ENCODE data around the gene TMSB15C. TPM values are rescaled to one million over a fixed set of nuclear protein-coding genes. Genes with fewer than 3 reads are reported as not detected.
A peak's percentile ranks its signal among the peaks of the same experiment; 100 is the strongest.
"Not testable (repeated sequence)": the region's sequence is repeated elsewhere in the genome, so short reads cannot be mapped to it uniquely, and the experiment has no call there.

The TMSB15C gene
- 19.6 TPM for polyA plus RNA-seq (ENCODE audit: insufficient read length)
- long read RNA-seq, donor 1, transcript TMSB15B-207 (3 exons, 947 nt) = major isoform, 12 of 12 reads
- long read RNA-seq, donor 1, partial matches to known transcripts = 0 of 12 reads
- long read RNA-seq, donor 1, other reads (novel, unspliced or antisense) = 0 of 12 reads
- long read RNA-seq, donor 2, partial matches to known transcripts = 0 of 1 reads
- long read RNA-seq, donor 2, other reads (novel, unspliced or antisense) = 0 of 1 reads
- long read RNA-seq, donor 3, transcript TMSB15B-207 (3 exons, 947 nt) = major isoform, 7 of 8 reads
- long read RNA-seq, donor 3, partial matches to known transcripts = 0 of 8 reads
- long read RNA-seq, donor 3, other reads (novel, unspliced or antisense) = 0 of 8 reads
- long read RNA-seq, donor 4, partial matches to known transcripts = 0 of 3 reads
- long read RNA-seq, donor 4, other reads (novel, unspliced or antisense) = 0 of 3 reads
- long read RNA-seq, donor 5, transcript TMSB15B-207 (3 exons, 947 nt) = major isoform, 19 of 21 reads
- long read RNA-seq, donor 5, partial matches to known transcripts = 0 of 21 reads
- long read RNA-seq, donor 5, other reads (novel, unspliced or antisense) = 0 of 21 reads
- long read RNA-seq, donor 6, transcript TMSB15B-207 (3 exons, 947 nt) = major isoform, 5 of 6 reads
- long read RNA-seq, donor 6, partial matches to known transcripts = 0 of 6 reads
- long read RNA-seq, donor 6, other reads (novel, unspliced or antisense) = 0 of 6 reads
- long read RNA-seq, donor 7, transcript TMSB15B-207 (3 exons, 947 nt) = major isoform, 9 of 9 reads
- long read RNA-seq, donor 7, partial matches to known transcripts = 0 of 9 reads
- long read RNA-seq, donor 7, other reads (novel, unspliced or antisense) = 0 of 9 reads
- long read RNA-seq, donor 8, partial matches to known transcripts = 0 of 3 reads
- long read RNA-seq, donor 8, other reads (novel, unspliced or antisense) = 0 of 3 reads

DNA sequence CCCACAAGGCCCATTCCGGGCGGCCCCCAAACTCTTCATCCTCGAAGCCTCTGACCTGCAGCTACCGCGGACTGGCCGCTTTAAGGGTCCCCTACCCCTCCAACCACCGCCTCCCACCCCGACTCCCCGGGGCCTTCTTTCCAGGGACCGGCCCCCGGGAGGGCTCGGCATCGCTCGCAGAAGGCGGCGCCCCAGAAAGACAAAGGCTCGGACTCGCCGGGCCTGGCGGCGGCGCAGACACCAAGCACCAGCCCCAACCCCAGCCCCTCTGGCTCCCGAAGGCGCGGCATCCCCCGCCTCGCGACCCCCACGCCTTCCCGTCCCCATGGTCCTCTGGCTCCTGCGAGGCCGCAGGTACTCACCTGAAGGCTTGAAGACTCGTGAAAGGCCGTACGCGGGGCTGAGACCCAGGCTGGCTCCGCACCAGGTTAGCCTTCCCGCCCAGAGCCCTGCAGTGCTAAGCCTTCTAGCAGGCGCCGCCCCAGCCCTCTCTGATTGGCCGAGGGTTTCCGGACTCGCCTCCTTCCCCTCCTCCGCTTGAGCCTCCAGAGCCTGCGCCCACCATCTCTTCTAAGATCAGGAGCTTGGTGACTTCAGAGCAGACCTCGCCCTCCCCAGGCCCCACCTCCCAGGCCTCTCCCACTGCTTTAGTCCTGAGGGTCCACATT is at the start of gene TMSB15C:
Gene TMSB15C, minus strand, starts transcription at position 459 of the 668 bp plus-strand sequence.
- not testable (repeated sequence) for DNase-seq

DNA sequence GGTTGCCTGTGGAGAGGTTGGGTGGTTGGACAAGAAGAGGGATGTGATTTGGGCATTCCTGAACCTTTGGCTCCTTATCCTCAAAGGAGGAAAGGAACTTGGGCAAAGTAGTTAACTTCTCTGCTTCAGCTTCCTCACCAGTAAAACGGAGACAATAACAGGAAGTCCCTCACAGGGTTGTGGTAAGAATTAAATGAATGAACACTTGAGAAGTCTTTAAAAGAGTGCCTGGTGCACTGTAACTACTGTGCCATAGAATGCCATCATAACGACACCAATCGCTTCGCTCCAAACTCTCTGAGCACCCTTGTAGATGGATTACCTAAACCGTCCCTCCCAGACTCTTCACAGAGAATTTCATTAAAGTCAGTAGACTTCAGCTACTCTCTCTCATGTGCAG is 46.8 kb upstream of the TMSB15C start:
- DNase-seq = no peak

DNA sequence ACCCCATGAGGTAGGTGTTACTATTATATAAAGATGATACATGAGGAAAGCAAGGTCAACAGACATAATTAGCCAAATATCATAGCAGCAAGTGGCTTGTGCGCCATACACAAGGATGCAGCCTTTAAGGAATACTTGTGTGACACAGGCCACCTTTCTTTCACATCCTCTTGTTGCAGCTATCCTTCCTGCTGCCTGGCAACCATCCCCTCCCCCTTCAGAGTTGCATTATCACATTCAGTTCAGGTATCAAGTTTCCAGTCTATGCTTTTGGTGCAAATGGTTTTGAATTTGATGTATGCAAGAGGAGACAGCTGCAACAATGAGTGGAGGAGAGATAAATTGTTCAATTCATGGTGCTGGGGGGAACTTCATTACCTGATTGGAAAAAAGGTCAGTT is 42.7 kb upstream of the TMSB15C start:
- DNase-seq = no peak

DNA sequence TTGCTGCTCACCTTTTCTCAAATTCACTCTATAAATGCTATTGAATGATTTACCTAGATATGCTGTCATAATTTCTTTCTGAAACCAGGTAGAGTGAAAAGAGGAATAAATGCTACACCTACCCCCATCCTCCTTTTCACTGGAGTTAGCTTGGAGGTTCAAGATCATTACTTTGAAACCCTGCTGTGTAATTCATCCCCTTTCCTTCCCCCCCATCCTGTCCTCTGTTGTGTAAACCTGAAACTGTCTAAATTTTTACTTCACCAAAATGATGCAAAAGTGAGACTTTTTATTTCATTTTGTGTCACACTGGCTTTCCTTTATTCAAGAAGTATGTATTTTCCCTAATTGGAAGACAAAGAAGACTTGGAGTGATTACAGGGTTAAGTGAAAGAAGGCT is 41.7 kb upstream of the TMSB15C start:
- no peak for DNase-seq

DNA sequence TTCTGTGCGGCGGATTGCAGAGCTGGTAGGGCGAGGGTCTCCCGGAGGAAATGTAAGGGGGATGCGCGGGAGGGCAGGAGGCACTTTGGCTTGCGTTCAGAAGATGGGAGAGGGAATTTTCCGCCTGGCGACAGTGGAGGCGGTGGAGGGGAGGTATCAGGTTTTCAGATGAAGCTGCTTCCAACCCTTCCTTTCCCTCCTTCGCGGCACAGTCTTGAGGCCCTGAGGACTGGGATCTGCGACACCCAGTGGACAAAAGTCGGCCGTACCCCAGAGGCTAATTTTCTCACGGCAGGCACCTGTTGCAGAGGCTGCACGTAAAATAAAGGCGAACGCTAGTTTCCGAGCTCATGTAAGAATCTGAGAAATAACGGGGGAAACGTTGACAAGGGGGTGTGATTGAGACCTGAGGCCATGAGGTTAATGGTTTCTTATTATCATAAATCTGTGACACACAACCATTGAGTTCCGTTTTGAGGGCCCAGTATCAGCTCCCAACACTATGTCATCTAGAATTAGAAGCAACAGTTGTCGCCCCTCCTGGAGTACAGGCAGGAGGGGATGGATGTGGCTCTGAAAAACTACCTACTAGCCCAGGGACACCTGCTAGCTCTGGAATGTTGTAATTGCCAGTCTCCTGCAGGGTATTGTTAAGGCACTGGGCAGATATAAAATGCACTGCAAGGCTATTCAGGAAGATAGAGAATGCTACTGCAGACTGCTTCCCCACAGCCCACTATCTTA is 37.4 kb upstream of the TMSB15C start:
- DNase-seq = peak; percentile 58

DNA sequence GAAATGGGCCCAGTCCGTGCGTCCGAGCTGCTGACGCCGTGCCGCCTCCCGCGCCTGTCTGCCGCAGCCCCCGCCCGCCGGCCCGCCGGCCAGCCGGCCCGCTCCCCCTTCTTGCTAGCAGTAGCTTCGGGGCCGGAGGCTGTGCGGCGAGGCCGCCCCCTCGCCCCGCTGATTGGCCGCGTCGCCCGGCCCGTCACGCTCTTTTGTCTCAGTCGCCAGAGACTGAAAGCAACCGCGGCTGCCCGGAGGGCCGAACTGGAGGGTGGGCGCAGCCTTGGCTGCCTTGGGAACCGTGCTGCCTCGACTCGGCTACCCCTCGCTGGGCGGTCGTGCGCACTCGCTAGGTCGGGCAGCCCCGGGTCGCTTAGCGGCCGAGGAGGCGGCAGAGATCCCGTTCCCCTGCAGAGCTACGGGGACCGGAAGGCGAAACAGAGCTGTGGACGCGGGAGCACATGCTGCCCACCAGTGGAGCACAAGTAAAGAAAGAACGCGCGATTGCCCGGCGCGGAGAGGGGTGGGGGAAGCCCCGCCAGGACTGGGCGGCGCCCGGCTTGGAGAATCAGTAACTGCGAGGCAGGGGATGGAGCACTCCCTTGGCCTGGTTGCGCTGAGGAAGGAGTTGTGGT is 36.4 kb upstream of the TMSB15C start, which contains the start of gene ZCCHC18:
Gene ZCCHC18, plus strand, starts transcription at position 198 of the 626 bp plus-strand sequence. CDS start 1,589 bp downstream, outside the sequence.
- peak; percentile 53 for DNase-seq

DNA sequence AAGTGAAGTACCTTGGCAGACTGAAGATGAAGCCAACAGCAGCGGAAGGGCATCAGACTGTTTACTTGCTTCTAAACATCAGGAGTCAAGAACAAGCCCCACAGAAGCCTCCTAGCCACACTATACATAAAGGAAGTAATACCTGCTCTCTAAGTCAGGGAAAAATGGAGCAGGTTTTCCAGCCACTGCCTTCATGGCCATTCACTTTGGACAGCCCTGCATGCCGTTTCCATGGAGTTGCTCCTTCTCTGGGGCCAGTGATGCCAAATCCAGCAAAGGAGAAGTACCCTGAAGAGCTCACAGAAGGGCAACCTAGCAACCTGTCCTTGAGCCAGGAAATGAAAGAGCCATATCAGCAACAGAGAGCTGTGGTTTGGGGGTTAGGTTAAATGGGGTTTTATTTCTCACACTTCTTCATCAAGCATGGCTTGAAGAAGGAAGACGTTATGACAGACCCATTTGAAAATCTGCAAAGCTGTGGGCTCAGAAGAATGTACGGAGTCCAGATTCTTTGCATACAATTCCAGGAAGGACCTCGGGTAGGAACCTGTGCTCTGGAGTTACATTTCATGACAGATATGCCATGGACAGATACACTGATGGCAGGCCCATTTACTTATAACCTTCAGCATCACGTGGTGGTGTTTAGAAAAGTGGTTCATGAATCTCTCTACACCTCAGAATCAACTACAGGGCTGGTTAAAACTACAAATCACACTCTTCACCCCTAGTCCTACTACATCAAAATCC is 34.6 kb upstream of the TMSB15C start:
- not testable (repeated sequence) for DNase-seq

DNA sequence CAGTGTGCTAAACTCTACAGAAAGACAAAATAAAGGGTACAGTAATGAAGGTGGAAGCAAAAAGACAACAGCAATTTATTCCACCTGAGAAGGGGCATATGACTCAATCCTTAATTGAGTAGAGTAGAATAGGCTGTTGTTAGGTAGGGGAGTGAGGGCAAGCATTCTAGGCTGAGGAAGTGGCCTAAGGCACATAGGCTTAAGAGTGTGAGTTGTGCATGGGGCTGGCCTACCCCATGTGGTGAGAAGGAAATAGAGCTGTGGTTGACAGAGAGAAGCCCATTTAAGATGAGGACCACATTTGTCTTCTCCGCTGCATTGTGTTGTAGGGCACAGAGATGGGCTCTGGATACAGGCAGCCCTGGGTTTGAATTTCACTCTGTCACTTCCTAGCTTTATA is 32.9 kb upstream of the TMSB15C start:
- no peak for DNase-seq

DNA sequence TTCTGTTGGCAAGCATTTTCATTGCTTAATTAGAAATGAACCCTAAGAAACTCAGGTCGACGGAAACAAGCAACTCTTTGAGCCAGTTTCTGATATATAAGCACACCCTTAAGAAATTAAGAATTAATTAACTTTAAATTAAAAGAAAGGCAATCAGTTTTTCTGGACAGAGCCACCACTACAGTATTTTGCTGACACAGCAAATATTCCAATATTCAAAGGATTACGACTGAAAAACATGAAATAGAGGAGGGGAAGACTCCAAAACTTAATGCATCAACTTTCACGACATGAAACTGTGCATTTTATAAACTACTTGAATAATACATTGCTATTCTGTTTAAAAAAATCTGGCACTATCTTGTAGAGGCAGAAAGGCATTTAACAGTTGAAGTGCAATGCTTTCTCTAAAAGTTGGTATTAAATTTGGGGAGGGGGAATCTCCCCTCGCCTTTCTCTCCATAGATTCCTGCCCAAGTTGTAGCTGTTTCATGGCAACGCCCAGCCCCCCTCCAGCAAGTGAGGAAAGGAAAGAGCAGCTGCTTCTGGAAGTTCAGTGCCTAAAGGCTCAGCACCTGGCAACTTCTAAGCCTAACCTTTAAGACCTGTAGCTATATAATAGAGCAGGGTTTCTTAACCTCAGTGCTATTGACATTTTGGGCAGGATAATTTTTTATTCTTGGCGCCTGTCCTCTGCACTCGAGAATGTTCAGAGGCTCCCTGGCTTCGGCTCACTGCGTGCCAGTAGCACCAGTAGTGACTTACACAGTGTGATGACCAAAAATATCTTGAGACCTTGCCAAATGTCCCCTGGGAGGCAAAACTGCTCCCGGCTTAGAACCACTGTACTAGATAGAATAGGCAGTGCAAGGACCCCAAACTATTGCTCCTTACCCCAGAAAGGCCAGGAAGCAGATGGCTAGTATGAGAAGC is 29.6 kb upstream of the TMSB15C start:
- no peak for DNase-seq

DNA sequence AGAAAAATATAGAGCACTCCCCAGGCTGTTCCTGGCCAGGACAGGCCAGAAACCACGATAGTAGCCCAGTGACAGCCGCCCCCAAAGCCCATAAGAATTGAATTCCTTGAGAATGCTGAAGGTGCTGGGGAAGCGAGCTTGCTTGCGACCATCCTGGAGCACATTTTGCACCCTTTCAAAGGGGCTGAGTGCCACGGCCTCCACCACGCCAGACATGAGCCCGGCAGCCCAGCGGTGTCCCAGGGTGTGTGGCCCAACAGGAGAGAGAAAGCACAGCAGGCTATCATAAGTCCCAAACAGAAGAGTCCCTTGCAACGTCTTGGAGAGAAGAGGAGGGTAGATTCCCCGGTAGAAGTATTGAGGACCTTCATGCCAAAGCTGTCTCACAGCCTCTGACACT is 28.6 kb upstream of the TMSB15C start:
- DNase-seq = no peak

DNA sequence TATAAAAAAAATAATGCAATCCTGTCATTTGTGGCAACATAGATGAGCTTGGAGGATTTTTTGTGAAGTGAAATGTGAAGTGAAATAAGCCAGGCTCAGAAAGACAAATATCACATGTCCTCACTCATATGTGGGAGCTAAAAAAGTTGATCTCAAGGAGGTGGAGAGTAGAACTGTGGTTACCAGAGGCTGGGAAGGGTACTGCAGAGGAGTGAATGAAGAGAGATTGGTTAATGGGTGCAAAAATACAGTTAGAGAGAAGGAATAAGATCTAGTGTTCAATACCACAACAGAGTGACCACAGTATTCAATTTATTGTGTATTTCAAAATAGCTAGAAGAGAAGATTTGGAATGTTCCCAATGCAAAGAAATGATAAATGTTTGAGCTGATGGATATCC is 22.9 kb upstream of the TMSB15C start:
- DNase-seq = no peak

DNA sequence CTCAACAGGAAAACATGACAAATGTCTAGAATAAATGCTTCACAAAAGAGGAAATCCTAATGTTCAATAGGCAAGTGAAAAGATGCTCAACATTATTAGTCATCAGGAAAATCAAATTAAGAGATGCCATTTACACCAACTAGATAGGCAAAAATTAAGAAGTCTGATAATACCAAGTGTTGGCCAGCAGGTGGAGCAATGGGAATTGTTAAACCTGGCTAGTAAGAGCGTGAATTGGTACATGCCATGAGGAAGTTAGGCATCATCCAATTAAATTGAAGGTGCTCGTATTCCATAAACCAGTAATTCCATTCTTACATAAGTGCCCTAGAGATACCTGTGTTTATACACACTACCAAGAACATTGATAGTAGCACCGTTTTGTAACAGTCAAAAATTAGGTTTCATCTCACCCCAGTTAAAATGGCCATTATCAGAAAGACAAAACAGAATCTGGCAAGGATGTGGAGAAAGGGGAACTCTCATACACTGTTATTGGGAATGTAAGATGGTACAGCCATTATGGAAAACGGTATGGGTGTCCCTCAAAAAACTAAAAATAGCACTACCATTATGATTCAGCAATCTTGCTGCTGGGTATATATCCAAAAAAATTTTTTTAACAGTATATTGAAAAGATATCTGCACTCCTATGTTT is 22.2 kb upstream of the TMSB15C start:
- DNase-seq = peak; percentile 57

DNA sequence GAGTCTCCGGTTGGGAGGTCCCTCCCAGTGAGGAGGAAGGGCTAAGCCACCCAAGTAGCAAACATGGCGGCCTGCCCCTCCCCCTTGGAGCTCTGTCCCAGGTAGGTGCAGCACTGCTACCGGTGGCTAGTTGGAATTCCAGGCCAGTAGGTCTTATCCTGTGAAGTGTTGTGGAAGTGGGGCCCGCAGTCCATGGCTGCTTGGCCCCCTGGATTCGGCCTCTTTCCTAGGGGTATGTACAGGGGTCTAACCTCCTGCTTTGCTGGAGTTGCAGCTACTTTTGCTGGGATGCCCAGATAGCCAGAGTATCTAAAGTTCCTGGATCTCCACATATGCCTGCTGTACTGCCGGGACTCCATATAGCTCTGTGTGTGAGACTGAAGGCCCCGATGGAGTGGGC is 9.9 kb upstream of the TMSB15C start:
- no peak for DNase-seq

DNA sequence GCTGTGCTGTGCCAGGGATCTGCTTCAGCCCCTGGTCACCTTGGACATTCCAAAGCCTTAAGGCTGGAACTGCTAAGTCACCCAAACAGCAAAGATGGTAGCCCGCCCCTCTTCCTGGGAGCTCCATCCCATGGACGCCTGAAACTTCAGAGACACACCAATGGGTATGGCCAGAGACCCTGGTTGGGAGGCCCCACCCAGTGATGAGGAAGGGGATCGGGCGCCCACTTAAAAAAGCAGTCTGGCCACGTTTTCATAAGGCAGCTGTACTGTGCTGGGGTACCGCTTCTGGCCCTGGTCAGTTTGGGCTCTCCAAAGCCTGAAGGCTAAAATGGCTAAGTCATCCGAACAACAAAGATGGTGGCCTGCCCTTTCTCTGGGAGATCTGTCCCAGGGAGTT is 9.4 kb upstream of the TMSB15C start:
- DNase-seq = no peak

DNA sequence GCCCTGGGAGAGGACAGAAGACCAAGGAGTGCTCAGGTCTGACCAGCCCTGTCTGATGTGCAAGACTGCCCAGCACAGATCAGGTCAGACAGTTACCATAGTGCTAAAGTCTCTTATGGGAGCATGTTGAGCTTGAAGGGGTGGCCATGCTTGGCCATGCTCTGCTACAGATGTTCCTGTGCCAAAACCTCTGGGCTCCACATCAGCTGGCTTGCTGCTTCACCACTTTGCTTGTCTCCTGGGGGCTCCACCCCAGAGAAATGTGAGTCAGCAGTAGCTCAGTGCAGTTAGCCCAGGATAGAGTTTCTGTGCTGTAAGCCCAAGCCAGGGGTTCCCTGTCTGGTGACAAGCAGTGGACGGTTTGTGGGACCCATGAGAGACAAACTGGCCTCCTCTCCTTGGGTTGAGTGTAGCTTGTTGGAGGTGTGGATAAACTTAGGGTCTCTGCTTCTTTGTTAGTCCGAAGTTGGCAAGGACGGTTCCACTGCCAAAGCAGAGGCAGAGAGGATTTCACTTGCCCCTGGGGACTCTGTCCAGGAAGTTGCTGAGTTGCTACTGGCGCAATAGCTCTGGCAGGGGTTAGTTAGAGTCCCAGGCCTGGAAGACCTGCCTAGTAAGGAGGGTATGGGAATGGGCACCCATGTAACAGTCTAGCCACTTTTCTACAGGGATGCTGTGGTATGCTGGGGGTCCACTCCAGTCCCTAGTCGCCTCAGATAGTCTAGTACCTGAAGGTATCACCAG is 8.7 kb upstream of the TMSB15C start:
- DNase-seq = no peak

DNA sequence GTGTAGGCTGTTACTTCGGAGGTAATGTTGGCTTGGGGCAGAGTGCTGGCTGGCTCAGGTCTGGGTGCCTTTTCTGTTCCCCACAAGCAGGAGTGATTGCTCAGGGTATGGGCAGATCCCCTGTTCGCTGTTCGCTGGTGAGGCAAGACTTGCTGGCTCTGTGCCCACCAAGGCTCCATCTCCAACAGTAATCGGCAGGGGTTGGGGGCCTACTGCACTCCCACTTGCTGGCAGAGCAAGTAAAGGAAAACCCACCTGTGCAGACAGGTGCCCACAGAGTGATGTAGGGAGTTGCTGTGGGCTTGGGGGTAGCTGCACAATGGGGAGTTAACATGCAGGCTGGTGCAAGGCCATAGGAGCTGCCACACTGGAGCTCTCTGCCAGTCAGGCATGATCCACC is 8.0 kb upstream of the TMSB15C start:
- DNase-seq = no peak

DNA sequence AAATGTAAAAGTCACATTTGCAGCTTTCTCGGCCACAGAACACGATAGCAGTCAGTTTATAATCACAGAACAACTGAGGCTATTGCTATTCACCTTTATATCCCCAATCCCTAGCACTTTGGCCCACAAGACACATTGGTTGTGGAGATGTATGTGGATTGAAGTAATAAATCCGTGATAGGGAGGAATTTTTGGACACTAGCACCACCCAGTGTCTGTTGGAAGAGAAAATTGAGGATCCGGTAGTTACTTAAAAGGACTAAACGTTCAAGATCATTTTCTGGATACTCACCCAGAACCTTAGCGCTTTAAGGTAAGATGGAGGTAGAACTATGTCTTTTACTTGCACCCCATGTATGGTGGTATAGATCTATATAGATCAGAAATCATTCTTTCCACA is 1.8 kb upstream of the TMSB15C start:
- not testable (repeated sequence) for DNase-seq

DNA sequence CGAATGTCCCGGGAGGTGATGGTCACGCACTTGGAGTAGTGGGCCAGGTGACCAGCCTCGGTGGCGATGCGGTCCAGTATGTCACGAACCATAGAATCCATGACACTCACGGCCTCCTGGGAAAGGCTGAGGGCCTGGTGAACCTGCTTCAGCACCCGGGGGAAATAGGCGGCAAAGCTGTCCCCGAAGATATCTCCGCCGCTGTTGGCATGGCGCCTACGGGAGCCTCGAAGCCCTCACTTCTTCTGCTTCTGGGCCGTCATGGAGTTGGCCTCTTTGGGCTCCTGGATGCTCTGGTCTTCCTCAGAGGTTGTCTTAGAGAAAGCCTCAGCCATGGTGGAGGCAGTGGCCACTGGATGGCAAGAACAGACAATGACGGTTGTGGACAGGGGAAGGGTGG is 13.4 kb downstream of the TMSB15C start:
- DNase-seq = not testable (repeated sequence)
